Epithelial cell of esophagus (primary cell): ENCODE measurements around the gene HNMT.
"Not testable (repeated sequence)": the region's sequence is repeated elsewhere in the genome, so short reads cannot be mapped to it uniquely, and the experiment has no call there.

ENCODE experiments used
- DNase-seq: peaks from one replicate; pipeline ENCODE4 v3.0.0; 2010; ENCODE audit warnings: low read depth
- H3K4me3 ChIP-seq: 2 replicates; pipeline ENCODE4 v1.5.1; 2011; ENCODE audit warnings: mild to moderate bottlenecking, low read length, control low read depth
- CTCF ChIP-seq: IDR thresholded peaks from 2 replicates; pipeline ENCODE4 v1.5.1; 2011; ENCODE audit warnings: low read depth, mild to moderate bottlenecking, low read length, control low read depth, inconsistent platforms; ENCODE audit not compliant: insufficient read depth; ENCODE audit errors: missing control alignments

HNMT gene

GRCh38 chr2:137986268-137986667, 22.0 kb downstream of the HNMT start:
- TF ChIP-seq CTCF = no peak
- DNase-seq = no peak
- no peak overlapping the region for H3K4me3 ChIP-seq

- TF ChIP-seq CTCF = no peak
- no peak for DNase-seq
- no peak overlapping the region for H3K4me3 ChIP-seq
These were observed 22.7 kb downstream of the HNMT start for GRCh38 chr2:137987011-137987410.

DNA sequence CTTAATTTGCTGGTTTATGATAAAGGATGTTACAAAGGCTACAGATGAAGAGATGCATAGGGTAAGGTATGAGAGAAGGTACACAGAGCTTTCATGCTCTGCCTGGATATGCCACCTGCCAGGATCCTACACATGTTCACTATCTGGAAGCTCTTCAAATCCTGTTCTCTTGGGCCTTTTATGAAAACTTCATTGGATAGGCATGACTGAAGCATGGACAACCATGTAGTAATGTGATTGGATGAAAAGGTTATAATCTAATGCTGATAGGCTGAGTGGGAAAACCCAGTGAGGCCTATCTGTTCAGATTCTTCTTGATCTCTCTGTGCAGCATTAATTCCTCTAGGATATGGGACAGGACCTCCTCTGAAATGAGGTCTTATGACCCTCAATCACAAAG, 26.8 kb downstream of the HNMT start:
- no peak overlapping the region for H3K4me3 ChIP-seq
- TF ChIP-seq CTCF = no peak
- DNase-seq = no peak

DNA sequence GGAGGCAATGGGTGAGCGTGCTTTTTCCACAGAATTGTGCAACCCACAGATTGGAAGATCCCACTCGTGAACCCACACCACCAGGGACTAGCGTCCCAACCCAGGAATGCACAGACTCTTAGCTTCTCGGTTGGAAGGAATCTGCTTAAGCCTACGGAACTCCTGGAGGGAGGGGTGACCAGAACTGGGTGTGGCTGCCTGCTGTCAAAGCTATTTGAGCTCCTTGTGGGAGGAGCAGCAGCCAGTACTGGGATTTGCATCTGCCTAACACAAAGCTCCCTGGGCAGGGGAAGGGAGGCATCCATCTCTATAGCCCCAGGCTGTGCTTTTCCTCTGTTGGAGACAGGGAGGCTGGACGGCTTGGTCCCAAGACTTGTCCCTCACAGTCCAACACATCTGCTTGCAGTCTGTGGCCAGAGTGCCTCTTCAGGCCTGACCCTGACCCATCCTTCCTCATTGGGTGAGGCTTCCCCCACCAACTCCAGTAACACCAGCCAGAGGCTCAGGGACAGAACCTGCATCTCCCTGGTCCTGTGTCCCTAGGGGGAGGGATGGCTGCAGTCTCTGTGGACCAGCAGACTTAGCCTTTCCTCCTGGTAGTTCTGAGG, 27.9 kb downstream of the HNMT start:
- DNase-seq = no peak
- no peak overlapping the region for H3K4me3 ChIP-seq
- no peak for TF ChIP-seq CTCF

DNA sequence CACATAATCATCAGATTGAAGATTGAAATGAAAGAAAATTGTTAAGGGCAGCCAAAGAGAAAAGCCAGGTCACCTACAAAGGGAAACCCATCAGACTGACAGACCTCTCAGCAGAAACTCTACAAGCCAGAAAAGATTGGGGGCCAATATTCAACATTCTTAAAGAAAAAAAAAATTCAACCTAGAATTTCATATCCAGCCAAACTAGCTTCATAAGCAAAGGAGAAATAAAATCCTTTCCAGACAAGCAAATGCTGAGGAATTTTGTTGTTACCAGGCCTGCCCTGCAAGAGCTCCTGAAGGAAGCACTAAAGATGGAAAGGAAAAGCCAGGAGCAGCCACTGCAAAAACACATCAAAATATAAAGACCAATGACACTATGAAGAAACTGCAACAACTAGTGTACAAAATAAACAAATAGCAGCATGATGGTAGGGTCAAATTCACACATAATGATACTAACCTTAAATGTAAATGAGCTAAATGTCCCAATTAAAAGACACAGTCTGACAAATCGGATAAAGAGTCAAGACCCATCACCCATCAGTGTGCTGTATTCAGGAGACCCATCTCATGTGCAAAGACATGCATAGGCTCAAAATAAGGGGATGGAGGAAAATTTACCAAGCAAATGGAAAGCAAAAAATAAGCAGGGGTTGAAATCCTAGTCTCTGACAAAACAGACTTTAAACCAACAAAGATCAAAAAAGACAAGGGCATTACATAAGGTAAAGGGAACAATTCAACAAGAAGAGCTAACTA, 29.6 kb downstream of the HNMT start:
- not testable (repeated sequence) for DNase-seq, H3K4me3 ChIP-seq

- not testable (repeated sequence) for DNase-seq, H3K4me3 ChIP-seq
These were observed 31.1 kb downstream of the HNMT start for GRCh38 chr2:137995368-137995767.

- not testable (repeated sequence) for H3K4me3 ChIP-seq, DNase-seq
These were observed 31.9 kb downstream of the HNMT start for GRCh38 chr2:137996158-137996557.

- TF ChIP-seq CTCF = no peak
- DNase-seq = no peak
- no peak overlapping the region for H3K4me3 ChIP-seq
These were observed 33.5 kb downstream of the HNMT start for GRCh38 chr2:137997733-137998132.
